Measurements from ENCODE around the gene GOLIM4.

Gene GOLIM4

GRCh38 chr3:168096210-168096652 lies 507 bp upstream of the GOLIM4 start:
- peak in 1 of 2 experiments; percentile 0 for DNase-seq

- peak in 1 of 2 experiments; percentile 0 for DNase-seq
Measured at GRCh38 chr3:168094877-168095610, 680 bp downstream of the GOLIM4 start.

- no peak for DNase-seq
Measured at GRCh38 chr3:168094580-168094876, 1.2 kb downstream of the GOLIM4 start.

DNA sequence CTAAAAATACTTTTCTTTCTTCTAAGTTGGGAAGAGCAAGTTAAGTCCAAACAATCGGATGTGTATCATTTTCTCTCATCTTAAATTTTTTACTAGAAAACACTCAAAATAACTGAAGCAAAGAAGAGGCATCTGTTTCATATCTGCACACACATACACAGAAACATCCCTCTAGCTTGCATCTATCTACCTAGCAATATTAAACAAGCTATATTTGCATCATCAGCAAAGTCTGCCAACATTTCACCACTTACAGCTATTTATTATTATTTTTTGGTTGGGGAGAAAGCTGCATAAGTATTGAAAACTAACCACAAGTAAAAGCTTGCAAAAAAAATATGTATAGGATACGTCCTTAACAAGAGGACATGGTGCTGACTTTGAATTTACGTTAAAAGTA lies 1.9 kb downstream of the GOLIM4 start:
- no peak for DNase-seq

GRCh38 chr3:168093229-168093628 lies 2.5 kb downstream of the GOLIM4 start:
- no peak for DNase-seq

- DNase-seq: no peak
Measured at GRCh38 chr3:168091941-168092340, 3.8 kb downstream of the GOLIM4 start.

DNA sequence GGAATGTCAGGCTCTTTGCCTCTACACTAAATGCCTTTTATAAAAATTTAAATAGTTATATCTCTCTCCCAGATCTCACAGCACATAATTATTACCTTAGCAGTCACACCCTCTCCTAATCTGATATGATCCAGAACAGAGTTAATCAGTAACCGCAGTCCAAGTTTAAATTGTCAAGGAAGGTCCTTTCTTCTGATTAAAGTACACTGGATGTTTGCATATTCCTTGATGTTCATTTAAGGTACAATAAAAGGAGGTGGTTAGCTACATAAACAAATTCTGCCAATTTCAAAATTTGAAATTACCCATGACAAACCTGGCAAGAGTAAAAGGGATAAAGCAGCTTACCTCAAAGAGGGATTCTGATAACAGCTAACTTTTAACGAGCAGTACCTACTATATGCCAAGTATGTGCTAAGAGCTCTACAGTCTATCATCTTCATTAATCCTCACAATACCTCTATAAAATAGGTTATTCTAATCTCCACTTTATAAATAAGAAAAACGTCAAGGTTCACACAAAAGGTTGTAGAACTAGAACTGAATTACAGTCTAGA lies 4.3 kb downstream of the GOLIM4 start:
- no peak for DNase-seq

- no peak for DNase-seq
Measured at GRCh38 chr3:168090306-168091085, 5.2 kb downstream of the GOLIM4 start.

GRCh38 chr3:168089179-168089771 lies 6.4 kb downstream of the GOLIM4 start:
- DNase-seq: no peak

GRCh38 chr3:168088106-168088720 lies 7.5 kb downstream of the GOLIM4 start:
- no peak for DNase-seq

- no peak for DNase-seq
Measured at GRCh38 chr3:168087539-168087938, 8.2 kb downstream of the GOLIM4 start.

DNA sequence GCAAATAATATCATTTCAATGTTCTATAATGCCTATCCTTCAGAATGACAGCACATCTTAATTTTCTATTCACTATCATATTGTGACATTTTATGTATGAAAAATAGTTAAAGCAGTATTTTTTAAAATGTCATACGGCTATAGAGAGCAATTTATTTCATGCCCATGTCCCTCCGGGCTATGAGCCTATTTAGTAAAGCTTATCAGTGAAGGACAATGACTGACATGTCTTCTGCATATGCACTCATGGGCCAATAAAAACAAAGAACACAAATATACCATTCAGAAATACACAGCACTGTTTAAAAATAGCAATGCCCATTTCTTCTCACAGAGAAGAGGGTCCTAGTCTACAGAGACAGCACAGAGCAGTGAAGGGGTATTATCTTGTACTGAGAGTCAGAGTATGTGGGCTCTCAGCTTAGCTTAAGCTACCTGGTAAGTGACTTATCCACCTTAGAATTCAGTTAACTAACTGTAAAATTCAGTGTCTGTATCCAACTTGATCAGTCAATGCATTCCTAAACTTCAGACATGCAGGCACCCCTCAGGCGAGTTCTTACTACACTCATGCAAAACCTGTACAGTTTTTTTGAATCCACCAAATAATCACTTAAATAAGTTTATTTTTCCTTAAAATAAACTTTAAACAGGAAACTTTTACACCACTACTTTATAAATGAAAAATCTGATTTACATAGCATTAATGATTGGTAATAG lies 9.0 kb downstream of the GOLIM4 start:
- DNase-seq: no peak

- DNase-seq: no peak
Measured at GRCh38 chr3:168085491-168086119, 10.1 kb downstream of the GOLIM4 start.

DNA sequence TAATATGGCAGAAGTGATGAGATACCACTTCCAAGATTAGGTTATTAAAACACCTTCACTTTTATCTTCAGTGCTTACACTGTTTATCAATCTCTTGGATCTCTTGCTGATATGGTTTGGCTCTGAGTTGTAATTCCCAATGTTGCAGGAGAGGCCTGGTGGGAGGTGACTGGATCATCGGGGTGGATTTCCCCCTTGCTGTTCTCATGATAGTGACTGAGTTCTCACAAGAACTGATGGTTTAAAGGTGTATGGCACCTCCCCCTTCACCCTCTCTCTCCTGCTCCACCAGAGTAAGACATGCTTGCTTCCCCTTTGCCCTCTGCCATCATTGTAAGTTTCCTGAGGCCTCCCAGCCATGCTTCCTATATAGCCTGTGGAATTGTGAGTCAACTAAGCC lies 11.8 kb downstream of the GOLIM4 start:
- DNase-seq: no peak

DNA sequence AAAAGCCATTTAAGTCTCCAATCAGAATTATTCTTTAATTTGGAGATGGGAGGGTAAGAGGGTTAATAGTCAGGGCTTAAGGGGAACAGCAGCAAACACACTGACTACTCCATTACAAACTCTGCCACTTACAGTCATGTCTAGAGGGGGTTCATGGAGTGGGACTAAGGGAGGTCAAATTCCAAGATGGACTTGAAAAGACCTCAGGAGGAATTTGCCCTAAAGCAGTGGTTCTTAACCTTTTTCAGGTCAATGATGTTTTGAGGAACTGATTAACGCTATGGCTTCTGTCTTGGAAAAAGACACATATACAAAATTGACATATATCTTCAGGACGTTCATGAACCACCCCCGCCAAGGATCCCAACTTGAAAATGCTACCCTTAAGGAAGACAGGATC lies 13.9 kb downstream of the GOLIM4 start:
- no peak for DNase-seq

- DNase-seq: no peak
Measured at GRCh38 chr3:168081171-168081771, 14.5 kb downstream of the GOLIM4 start.

- no peak for DNase-seq
Measured at GRCh38 chr3:168080499-168081170, 15.1 kb downstream of the GOLIM4 start.

DNA sequence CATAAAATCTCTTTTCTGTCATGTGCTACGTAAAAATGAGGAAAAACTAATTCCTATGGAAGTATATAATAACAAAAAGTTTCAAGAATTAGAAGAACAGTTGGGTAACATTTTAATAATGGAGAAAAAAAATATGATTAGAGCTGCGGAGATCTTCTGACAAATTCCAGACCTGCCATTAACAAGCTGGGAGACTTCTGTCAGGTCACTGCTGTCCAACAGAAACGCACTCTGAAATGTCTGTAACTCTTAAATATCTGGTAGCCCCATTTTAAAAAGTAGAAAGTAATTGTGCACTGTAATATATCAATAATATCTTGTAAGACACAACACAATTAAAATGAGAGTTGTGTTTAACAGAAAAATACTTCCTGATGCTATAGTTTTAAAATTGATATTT lies 15.7 kb downstream of the GOLIM4 start:
- DNase-seq: no peak

GRCh38 chr3:168077091-168077490 lies 18.6 kb downstream of the GOLIM4 start:
- DNase-seq: no peak

DNA sequence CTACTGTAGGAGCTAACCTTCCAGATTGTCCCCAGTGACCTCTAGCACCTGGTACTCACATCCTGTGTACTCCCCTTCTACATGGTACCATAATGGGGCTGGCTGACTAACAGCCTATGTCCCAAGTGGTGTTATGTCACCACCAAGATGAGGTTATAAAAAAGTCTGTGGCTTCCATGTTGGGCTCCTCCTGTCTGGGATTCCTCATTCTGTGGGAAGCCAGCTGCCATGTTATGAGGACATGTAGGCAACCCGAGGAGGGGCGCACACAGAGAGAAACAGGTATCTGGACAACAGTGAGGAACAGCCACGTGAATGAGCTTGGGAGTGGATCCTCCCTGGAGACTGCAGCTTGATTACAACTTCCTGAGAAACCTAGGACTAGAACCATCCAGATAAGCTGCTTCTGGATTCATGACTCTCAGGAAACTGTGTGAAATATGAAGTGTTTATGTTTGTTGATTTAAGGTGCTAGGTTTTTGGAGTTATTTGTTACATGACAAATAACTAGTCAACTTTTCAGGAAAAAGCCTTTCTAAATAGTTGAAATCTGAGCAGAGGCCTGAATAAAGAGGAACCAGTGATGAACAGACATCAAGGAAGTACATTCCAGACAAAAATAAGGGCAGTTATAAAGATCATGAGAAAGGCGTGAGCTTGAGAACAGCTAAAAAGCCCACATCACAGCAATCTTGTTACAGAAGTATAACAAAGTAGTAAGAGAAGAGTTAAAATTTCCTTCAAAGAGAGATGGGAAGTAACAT lies 21.7 kb downstream of the GOLIM4 start:
- DNase-seq: no peak

- DNase-seq: no peak
Measured at GRCh38 chr3:168072323-168072650, 23.4 kb downstream of the GOLIM4 start.

Data from activated CD4-positive, alpha-beta T cell treated with anti-CD3 and anti-CD28 coated beads, Interleukin-2, amount 50 U/mL, for 4 hours (primary cell).